H1 (cell line): ENCODE results near the gene NFATC1. TPM values are rescaled to one million over a fixed set of nuclear protein-coding genes. Genes with fewer than 3 reads are reported as not detected.

Source experiments
- EP300 ChIP-seq, 2 experiments: IDR thresholded peaks; 1 replicate in 1 of 2; 2 replicates in 1 of 2; pipeline ENCODE4 v1.6.1; 2011 to 2012; ENCODE audit warnings: low read depth in 2 of 2, low read length in 2 of 2, mild to moderate bottlenecking in 2 of 2, borderline replicate concordance in 1 of 2, inconsistent platforms in 1 of 2, moderate library complexity in 1 of 2
- PHF8 ChIP-seq: fragments of 200-600 bp; sonication (generic); conservative IDR thresholded peaks from 2 replicates; pipeline ENCODE4 v1.7.1; 2012; ENCODE audit warnings: low read depth, mild to moderate bottlenecking, inconsistent platforms, low read length, moderate library complexity
- SP4 ChIP-seq: IDR thresholded peaks from 2 replicates; pipeline ENCODE4 v1.6.1; 2012; ENCODE audit warnings: low read length, inconsistent platforms
- polyA plus RNA-seq, 7 experiments: library from polyadenylated mRNA; depleted of rRNA in 3 of 7; stranded (reverse) in 5 of 7; unstranded in 2 of 7; fragments of >200 nt in 5 of 7; fragments of 200-250 nt in 2 of 7; gene quantifications; 1 replicate in 5 of 7; 2 replicates in 1 of 7; 4 replicates in 1 of 7; pipeline versions ENCODE4 v1.2.1 to v1.2.3, GENCODE V29; 2011 to 2013; ENCODE audit warnings: missing spikeins in 2 of 7, mixed read lengths in 2 of 7
- total RNA-seq: library from RNA; stranded (reverse); fragmentation: NEBNext Ultra II Directional; extraction: Animal tissue kit (Norgen Biotek cat#: 25700); gene quantifications from 2 replicates; pipeline ENCODE4 v1.2.1, GENCODE V29; 2021

NFATC1 gene
- total and polyA plus RNA-seq, 2 of the 8 experiments (the other 6 are each of a cell fraction or from before 2014, with no cell fraction given) = 2.0 to 6.6 TPM

GRCh38 chr18:79406708-79407107, 11.0 kb downstream of the NFATC1 start (continued):
- no peak for TF ChIP-seq SP4
- TF ChIP-seq PHF8 = no peak
- TF ChIP-seq EP300 (IDR thresholded peaks at IDR 0.05; ENCODE audit: borderline replicate concordance in 1 of 2, low read depth in 2 of 2, low read length in 2 of 2) = no peak
